Left kidney (tissue), 2 donors: ENCODE data around the gene KRTAP4-11. TPM values are rescaled to one million over a fixed set of nuclear protein-coding genes. Genes with fewer than 3 reads are reported as not detected.
"Not testable (repeated sequence)": the region's sequence is repeated elsewhere in the genome, so short reads cannot be mapped to it uniquely, and the experiment has no call there.

Source experiments
- DNase-seq: peaks from one replicate; pipeline ENCODE4 v3.0.0-alpha.2; 2013
- polyA plus RNA-seq: library from polyadenylated mRNA; unstranded; fragments of 120-200 nt; gene quantifications from one replicate; pipeline ENCODE4 v1.2.1, GENCODE V29; 2013; ENCODE audit not compliant: insufficient read length

KRTAP4-11 gene
- polyA plus RNA-seq, 1 donor: not detected

DNA sequence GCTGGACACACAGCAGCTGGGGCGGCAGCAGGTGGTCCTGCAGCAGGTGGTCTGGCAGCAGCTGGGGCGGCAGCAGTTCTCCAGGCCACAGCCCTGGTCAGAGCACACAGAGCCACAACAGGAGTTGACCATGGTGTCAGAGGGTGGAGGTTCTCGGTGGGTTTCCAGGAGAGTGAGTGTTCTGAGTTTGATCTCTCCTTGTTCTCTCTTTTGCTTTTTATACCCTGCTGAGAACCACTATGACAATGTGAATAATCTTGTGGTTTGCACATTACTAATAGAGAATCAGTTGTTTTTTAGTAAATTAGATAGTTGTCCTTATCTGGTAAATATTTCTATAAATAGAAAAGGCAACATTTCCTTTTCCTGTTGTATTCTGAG, 5.8 kb upstream of the KRTAP4-11 start, which contains the start of gene KRTAP4-12:
Gene KRTAP4-12 (minus strand): TSS at position 192 of the 381 bp plus-strand sequence. CDS start 60 bp downstream, at position 132.
- DNase-seq: not testable (repeated sequence)

DNA sequence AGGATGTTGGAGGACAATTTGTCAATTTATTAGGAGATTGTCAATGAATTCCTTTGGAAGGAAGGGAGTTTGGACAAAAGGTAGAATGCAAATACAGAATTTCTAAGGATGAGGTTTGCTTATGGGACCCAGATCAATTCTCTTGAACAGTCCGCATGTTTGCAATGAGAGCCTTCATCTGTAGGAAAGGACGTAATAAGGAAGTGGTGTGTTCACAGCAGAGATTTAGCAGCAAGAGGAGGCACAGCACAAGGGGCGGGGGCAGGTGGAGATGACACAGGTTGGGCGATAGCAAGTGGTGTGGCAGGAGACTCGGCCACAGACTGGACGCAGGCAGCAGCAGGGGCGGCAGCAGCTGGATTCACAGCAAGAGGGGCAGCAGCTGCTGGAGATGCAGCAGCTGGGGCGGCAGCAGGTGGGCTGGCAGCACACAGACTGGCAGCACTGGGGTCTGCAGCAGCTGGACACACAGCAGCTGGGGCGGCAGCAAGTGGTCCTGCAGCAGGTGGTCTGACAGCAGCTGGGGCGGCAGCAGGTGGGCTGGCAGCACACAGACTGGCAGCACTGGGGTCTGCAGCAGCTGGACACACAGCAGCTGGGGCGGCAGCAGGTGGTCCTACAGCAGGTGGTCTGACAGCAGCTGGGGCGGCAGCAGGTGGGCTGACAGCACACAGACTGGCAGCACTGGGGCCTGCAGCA, 5.3 kb upstream of the KRTAP4-11 start:
- DNase-seq: not testable (repeated sequence)

DNA sequence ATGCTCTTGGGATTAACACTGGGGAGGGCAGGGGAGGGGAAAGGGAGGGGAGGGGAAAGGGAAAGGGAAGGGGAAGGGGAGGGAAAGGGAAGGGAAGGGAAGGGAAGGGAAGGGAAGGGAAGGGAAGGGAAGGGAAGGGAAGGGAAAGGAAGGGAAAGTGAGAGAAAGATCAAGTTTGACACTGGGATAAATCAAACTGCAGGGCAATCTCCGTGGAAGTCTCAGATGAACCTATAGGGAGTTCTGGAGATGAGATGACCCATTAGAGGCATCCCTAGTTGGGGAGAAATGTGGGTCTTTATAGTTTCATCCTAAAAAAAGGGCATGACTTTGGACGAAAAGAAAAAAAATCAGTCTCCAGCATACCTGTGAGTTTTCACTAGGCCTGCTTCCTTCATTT, 3.6 kb upstream of the KRTAP4-11 start:
- DNase-seq: no peak

DNA sequence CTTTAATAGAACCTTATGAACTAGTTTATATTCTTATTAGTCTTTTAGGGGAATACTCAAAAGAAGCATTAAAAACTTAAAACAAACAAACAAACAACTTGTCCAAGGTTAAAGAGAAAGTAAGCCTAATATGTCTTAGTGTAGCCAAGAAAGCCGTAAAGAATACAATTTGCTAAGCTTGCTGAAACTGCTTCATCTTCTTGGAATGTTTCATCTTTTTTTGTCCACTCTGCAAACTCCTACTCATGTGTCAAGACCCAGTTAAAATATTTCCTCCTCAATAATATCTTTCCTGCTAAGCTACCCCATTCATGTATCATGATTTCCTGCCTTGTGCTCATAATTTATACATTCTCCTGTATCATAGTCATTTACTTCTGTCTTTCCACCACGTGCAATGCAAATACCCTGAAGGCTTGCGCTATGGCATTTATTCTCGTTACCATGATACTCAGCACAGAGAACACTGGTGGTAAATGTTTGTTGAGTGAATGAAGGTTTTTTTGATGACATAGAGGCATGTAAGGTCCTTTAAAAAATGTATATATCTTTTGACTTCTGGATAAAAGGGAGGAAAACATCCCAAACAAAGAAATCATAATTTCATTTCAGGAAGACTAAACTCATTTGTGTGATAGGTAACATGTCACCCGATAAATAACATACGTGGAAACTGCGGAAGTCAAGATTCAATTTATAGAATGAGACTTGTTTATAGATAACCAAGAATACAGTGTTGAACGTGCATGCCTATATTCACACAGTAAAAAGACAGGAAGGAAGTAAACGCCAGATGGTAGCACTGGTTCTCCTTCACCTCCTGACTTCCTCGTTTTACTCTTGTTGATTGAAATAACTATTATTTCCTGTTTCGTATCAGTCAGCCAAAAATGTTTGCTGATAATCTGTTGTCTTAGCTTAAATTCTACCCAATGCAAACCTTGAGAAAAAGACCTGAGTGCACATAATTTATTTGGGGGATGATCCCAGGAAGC, 1.8 kb upstream of the KRTAP4-11 start:
- not testable (repeated sequence) for DNase-seq

DNA sequence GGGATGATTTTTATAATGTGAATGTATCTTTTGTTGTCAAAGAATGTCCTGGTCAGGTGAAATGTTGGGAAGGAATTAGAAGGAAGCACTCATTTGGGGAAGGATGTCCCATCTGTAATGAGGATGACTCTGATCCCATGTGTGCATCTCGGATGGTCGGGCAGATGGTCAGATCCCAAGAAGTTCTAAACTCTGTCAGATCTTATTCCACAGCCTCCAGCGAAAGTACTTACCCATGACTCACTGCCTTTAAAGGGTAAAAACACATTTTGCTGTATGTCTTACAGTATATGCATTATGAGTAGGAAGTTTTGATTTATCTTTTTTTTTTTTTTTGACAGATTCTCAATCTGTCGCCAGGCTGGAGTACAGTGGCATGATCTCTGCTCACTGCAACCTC, 548 bp upstream of the KRTAP4-11 start:
- DNase-seq: no peak

DNA sequence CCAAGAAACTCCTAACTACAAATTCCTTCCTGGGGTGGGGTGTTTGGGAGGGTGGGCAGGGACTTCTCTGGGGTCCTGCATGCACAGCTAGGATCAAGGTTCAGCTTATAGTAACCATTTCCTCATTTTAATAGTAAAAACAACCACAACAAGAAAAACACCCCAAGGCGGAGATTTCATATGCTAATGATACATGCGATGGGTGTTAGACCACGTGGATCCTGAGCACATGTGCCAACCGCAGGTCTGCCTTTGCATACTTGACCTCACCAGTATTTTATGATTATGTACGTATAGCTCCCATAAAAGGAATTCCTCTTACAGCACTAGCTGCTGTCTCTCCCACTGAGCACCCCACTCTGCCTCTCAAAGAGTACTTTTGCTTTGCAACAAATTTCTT, 1.9 kb downstream of the KRTAP4-11 start:
- DNase-seq: no peak

DNA sequence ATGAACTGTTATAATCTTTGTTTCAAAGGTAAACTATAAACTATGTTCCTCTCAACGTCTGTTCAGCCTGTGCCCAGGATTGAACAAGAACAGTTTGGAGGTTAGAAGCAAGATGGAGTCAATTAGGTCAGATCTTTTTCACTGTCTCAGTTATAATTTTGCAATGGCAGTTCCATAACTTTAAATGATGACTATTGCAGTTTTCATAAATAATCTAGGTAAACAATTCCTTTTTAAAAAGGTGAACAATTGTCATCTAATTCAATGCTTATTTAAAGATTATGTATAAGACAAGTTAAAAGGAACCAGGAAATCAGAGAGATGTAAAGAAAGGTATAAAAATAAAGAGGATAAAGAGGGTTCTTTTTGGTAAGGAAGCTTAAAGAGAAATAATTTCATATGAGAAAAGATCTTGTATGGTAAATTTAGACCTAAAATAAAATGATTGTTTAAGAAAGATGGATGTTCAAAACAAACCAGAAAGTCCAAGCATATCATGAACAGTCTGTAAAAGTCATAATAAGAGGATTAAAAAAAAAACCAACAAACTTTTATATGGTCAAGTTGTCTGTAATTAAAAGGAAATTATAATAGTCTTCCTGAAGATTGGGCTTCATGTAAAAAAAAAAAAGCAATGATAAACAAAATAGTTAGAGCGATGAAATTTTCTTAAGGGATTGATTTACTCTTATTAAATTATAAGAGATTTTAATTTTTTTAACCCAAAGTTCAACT, 6.9 kb downstream of the KRTAP4-11 start:
- DNase-seq: no peak

DNA sequence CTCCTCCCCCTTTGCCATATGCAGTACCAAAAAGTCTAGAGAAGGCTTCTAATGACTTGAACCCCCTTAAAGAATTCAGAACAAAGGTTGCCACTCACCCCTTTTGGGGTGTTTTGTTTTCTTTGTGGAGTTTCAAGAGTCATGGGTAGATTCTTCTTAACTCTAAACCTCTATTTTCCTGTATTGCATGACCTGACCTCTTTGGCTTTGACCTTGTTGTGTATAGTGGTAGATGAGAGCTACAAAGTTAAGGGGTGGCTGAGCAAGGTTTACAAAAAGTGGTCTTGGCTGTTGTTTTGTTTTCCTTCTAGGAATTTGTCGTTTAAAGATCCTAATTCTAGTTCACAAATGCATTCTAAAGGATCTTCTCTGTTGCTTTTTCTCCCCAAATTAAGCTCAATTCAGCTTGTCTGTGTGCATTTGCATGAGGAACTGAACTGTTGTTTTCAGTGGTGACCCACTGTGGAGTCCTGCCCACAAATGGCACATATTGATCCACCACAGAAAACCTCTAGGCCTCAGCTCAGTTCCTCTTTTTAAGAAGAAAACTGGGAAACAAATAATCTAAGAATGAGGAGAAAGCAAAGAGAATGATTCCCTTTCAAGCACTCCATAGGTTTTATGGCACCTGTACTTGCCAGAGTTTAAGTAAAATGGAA, 9.3 kb downstream of the KRTAP4-11 start:
- DNase-seq: not testable (repeated sequence)

DNA sequence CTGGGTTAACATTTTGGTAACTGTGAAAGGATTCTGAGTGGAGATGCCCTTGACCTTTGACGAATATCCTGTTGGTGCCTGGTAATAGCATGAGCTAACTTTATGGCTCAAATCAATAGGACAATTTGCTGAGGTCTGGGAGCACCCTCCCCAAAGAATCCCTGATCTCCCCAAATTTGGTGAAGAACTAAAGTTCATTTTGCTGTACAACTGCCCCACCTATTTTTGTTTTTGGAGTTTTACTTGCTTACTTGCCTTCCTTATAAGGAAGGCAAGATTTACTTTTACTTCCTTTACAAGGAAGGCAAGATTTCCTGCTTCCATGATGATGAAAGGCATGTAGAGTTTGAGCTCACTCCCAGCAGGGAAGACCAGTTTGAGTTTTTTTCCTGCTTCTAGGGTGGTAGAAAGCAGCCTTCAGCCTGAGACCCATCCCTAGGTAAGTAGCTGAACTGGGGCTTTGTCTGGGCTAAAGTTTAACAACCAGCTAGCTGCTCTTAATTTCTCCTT, 10.2 kb downstream of the KRTAP4-11 start:
- no peak for DNase-seq

DNA sequence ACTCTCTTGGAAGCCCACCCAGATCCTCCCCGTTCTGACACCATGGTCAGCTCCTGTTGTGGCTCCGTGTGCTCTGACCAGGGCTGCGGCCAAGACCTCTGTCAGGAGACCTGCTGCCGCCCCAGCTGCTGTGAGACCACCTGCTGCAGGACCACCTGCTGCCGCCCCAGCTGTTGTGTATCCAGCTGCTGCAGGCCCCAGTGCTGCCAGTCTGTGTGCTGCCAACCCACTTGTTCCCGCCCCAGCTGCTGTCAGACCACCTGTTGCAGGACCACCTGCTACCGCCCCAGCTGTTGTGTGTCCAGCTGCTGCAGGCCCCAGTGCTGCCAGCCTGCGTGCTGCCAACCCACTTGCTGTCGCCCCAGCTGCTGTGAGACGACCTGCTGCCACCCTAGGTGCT, 12.8 kb downstream of the KRTAP4-11 start, which contains the start of gene KRTAP4-9:
Gene KRTAP4-9 (plus strand): TSS at position 43 of the 400 bp plus-strand sequence. CDS start 0 bp downstream, at position 43.
- DNase-seq: not testable (repeated sequence)

DNA sequence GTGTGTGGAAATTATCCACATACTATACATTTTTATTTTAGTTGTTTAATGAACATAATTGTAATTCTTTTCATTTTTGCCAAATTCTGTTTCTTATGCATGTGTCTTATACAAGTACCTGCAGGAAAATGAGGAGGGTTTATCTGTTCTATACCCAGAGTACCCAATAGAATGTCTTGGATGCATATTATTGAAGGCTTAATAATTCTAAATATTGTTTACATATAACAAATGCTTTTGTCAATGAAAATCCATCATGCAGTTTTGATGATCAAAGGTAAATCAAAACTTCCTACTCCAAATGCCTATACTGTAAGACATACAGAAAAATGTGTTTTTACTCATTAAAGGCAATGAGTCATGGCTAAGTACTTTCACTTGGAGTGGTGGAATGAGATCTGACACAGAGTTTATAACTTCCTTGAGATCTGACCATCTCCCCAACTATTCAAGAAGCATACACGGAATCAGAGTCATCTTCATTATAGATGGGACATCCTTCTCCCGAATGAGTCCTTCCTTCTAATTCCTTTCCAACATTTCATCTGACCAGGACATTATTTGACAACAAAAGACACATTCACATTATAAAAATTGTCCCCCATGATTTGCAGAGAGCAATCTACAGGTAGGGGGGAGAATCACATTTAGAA, 13.7 kb downstream of the KRTAP4-11 start:
- not testable (repeated sequence) for DNase-seq

DNA sequence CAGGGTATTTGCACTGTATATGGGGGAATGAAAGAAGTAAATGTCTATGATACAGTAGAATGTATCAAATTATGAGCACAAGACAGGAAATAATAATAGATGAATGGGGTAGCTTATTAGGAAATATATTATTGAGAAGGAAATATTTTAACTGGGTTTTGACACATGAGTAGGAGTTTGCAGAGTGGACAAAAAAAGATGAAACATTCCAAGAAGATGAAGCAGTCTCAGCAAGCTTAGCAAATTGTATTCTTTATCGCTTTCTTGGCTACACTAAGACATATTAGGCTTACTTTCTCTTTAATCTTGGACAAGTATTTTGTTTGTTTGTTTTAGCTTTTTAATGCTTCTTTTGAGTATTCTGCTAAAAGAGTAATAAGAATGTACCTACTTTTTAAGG, 14.3 kb downstream of the KRTAP4-11 start:
- DNase-seq: no peak

DNA sequence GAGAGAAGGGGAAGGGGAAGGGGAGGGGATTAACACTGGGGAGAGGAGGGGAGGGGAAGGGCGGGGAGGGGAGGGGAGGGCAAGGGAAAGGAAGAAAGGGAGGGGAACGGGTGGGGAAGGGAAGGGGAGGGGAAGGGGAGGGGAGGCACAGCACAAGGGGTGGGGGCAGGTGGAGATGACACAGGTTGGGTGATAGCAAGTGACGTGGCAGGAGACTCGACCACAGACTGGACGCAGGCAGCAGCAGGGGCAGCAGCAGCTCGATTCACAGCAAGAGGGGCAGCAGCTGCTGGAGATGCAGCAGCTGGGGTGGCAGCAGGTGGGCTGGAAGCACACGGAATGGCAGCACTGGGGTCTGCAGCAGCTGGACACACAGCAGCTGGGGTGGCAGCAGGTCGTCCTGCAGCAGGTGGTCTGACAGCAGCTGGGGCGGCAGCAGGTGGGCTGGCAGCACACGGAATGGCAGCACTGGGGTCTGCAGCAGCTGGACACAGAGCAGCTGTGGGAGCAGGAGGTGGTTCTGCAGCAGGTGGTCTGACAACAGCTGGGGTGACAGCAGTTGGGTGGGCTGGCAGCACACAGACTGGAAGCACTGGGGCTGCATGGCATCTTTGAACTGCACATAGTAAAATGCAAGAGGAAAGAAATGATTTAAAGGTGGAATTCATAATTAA, 16.4 kb downstream of the KRTAP4-11 start, which contains the start of gene KRTAP4-16:
Gene KRTAP4-16 (minus strand): TSS at position 624 of the 674 bp plus-strand sequence. CDS start 0 bp downstream, at position 624.
- no peak for DNase-seq

DNA sequence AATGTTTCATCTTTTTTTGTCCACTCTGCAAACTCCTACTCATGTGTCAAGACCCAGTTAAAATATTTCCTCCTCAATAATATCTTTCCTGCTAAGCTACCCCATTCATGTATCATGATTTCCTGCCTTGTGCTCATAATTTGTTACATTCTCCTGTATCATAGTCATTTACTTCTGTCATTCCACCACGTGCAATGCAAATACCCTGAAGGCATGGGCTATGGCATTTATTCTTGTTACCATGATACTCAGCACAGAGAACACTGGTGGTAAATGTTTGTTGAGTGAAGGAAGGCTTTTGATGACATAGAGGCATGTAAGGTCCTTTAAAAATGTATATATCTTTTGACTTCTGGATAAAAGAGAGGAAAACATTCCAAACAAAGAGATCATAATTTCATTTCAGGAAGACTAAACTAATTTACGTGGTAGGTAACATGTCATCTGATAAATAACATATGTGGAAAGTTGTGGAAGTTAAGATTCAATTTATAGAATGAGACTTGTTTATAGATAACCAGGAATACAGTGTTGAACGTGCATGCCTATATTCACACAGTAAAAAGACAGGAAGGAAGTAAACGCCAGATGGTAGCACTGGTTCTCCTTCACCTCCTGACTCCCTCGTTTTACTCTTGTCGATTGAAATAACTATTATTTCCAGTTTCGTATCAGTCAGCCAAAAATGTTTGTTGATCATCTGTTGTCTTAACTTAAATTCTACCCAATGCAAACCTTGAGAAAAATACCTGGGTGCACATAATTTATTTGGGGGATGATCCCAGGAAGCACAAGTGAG, 18.3 kb downstream of the KRTAP4-11 start:
- DNase-seq: not testable (repeated sequence)

DNA sequence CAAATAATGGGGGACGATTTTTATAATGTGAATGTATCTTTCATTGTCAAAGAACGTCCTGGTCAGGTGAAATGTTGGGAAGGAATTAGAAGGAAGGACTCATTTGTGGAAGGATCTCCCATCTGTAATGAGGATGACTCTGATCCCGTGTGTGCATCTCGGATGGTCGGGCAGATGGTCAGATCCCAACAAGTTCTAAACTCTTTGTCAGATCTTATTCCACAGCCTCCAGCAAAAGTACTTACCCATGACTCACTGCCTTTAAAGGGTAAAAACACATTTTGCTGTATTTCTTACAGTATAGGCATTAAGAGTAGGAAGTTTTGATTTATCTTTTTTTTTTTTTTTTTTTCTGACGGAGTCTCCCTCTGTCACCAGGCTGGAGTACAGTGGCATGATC, 19.7 kb downstream of the KRTAP4-11 start:
- no peak for DNase-seq

DNA sequence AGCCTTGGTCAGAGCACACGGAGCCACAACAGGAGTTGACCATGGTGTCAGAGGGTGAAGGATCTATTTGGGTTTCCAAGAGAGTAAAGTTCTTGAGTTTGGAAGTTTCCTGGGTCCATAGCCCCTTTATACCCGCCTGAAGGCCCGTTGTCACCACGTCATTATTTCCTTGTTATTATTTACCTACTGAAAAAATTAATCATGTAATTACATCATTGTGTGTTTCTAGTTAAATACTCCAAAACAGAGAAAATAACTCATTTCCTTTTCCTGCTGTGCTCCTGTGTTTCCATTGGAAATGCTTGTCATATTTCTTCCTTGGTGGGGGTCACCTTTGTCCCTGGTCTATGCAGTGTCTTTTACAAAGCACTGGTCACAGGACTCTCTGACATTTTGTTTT, 20.1 kb downstream of the KRTAP4-11 start, which contains the start of gene KRTAP4-8:
Gene KRTAP4-8 (minus strand): TSS at position 101 of the 400 bp plus-strand sequence. CDS start 58 bp downstream, at position 43.
- no peak for DNase-seq

DNA sequence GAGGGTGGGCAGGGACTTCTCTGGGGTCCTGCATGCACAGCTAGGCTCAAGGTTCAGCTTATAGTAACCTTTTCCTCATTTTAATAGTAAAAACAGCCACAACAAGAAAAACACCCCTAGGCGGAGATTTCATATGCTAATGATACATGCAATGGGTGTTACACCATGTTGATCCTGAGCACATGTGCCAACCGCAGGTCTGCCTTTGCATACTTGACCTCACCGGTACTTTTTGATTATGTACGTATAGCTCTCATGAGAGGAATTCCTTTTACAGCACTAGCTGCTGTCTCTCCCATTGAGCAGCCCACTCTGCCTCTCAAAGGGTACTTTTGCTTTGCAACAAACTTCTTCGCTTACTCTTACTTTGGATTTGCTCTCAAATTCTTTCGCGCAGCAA, 22.1 kb downstream of the KRTAP4-11 start:
- no peak for DNase-seq

DNA sequence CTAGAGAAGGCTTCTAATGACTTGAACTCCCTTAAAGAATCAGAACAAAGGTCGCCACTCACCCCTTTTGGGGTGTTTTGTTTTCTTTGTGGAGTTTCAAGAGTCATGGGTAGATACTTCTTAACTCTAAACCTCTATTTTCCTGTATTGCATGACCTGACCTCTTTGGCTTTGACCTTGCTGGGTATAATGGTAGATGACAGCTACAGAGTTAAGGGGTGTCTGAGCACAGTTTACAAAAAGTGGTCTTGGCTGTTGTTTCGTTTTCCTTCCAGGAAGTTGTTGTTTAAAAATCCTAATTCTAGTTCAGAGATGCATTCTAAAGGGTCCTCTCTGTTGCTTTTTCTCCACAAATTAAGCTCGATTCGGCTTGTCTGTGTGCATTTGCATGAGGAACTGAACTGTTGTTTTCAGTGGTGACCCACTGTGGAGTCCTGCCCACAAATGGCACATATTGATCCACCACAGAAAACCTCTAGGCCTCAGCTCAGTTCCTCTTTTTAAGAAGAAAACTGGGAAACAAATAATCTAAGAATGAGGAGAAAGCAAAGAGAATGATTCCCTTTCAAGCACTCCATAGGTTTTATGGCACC, 29.3 kb downstream of the KRTAP4-11 start:
- DNase-seq: not testable (repeated sequence)
